ENCODE results near the gene ZBTB16. TPM values are rescaled to one million over a fixed set of nuclear protein-coding genes. Genes with fewer than 3 reads are reported as not detected.

The ZBTB16 gene
- total RNA-seq, 2 donors from 2014 or later, result 2.0 to 13.7 TPM

GRCh38 chr11:114124601-114125144 is 65.2 kb downstream of the ZBTB16 start:
- peaks cover 4% of the 10 kb centered on the region for H3K4me1 ChIP-seq
- no peaks in the 10 kb centered on the region for H3K36me3 ChIP-seq
- no peak overlapping the region for H3K27ac ChIP-seq
- no peak overlapping the region for H3K9ac ChIP-seq (ENCODE audit: low read depth in 2 of 2, low read length in 2 of 2)
- intact Hi-C loops (cut with DNase I), result no loop called here
- no peak for TF ChIP-seq CTCF (IDR thresholded peaks at IDR 0.05)
- H3K4me3 ChIP-seq, result no peak overlapping the region
- no peaks in the 10 kb centered on the region for H3K27me3 ChIP-seq
- H3K9me3 ChIP-seq, result no peaks in the 10 kb centered on the region
- no peak for DNase-seq

- H3K9ac ChIP-seq (ENCODE audit: low read depth in 2 of 2, low read length in 2 of 2), result no peak overlapping the region
- no peaks in the 10 kb centered on the region for H3K9me3 ChIP-seq
- intact Hi-C loops (cut with DNase I), result no loop called here
- no peak overlapping the region for H3K4me3 ChIP-seq
- TF ChIP-seq CTCF (IDR thresholded peaks at IDR 0.05), result no peak
- H3K36me3 ChIP-seq, result no peaks in the 10 kb centered on the region
- no peak for DNase-seq
- no peak overlapping the region for H3K27ac ChIP-seq
- no peaks in the 10 kb centered on the region for H3K27me3 ChIP-seq
- H3K4me1 ChIP-seq, result peaks cover 4% of the 10 kb centered on the region
Observed at GRCh38 chr11:114125531-114125930, 66.0 kb downstream of the ZBTB16 start.

- intact Hi-C loops (cut with DNase I), result no loop called here
- H3K4me1 ChIP-seq, result peaks cover 4% of the 10 kb centered on the region
- H3K36me3 ChIP-seq, result no peaks in the 10 kb centered on the region
- no peak overlapping the region for H3K27ac ChIP-seq
- no peaks in the 10 kb centered on the region for H3K27me3 ChIP-seq
- H3K9ac ChIP-seq (ENCODE audit: low read depth in 2 of 2, low read length in 2 of 2), result no peak overlapping the region
- TF ChIP-seq CTCF (IDR thresholded peaks at IDR 0.05), result no peak
- no peaks in the 10 kb centered on the region for H3K9me3 ChIP-seq
- no peak for DNase-seq
- H3K4me3 ChIP-seq, result no peak overlapping the region
Observed at GRCh38 chr11:114125959-114126358, 66.4 kb downstream of the ZBTB16 start.

GRCh38 chr11:114128399-114128798 is 68.9 kb downstream of the ZBTB16 start:
- no peaks in the 10 kb centered on the region for H3K9me3 ChIP-seq
- no peaks in the 10 kb centered on the region for H3K27me3 ChIP-seq
- TF ChIP-seq CTCF (IDR thresholded peaks at IDR 0.05), result no peak
- DNase-seq, result peak; percentile 52
- H3K9ac ChIP-seq (ENCODE audit: low read depth in 2 of 2, low read length in 2 of 2), result no peak overlapping the region
- H3K4me1 ChIP-seq, result peaks cover 18% of the 10 kb centered on the region
- no peak overlapping the region for H3K27ac ChIP-seq
- intact Hi-C loops (cut with DNase I), result no loop called here
- no peaks in the 10 kb centered on the region for H3K36me3 ChIP-seq
- no peak overlapping the region for H3K4me3 ChIP-seq

GRCh38 chr11:114129142-114129541 is 69.6 kb downstream of the ZBTB16 start:
- intact Hi-C loops (cut with DNase I), result no loop called here
- Histone ChIP-seq H3K4me3 (no peak overlapping the region), H3K36me3 (no peaks in the 10 kb centered on the region), H3K9me3 (no peaks in the 10 kb centered on the region), H3K27me3 (no peaks in the 10 kb centered on the region), H3K27ac (no peak overlapping the region), H3K9ac (ENCODE audit: low read depth in 2 of 2, low read length in 2 of 2) (no peak overlapping the region), H3K4me1 (peaks cover 18% of the 10 kb centered on the region)
- no peak for TF ChIP-seq CTCF (IDR thresholded peaks at IDR 0.05)
- no peak for DNase-seq
